Vagina (tissue), 2 donors: ENCODE data around the gene FRY. TPM values are rescaled to one million over a fixed set of nuclear protein-coding genes. Genes with fewer than 3 reads are reported as not detected.

ENCODE experiments used
- DNase-seq, 2 donors: peaks; one replicate each; pipeline ENCODE4 v3.0.0-alpha.2; 2017; ENCODE audit errors: extremely low spot score in 2 of 2
- H3K27ac ChIP-seq: fragments of 200-600 bp; sonication (generic); one replicate; pipeline ENCODE4 v1.5.1; 2019
- H3K27me3 ChIP-seq: fragments of 200-600 bp; sonication (generic); one replicate; pipeline ENCODE4 v1.5.1; 2019
- H3K36me3 ChIP-seq, 2 donors: fragments of 200-600 bp; sonication (generic); one replicate each; pipeline ENCODE4 v1.5.1; 2017 to 2019
- H3K4me1 ChIP-seq: fragments of 200-600 bp; sonication (generic); one replicate; pipeline ENCODE4 v1.5.1; 2019
- H3K4me3 ChIP-seq, 2 donors: fragments of 200-600 bp; sonication (generic); 1 replicate in 1 of 2; 2 replicates in 1 of 2; pipeline ENCODE4 v1.5.1; 2016 to 2019
- H3K9me3 ChIP-seq: fragments of 200-600 bp; sonication (generic); one replicate; pipeline ENCODE4 v1.5.1; 2019
- CTCF ChIP-seq, 3 experiments: fragments of 450-650 bp in 2 of 3; fragments of 200-600 bp in 1 of 3; sonication (generic) in 1 of 3; IDR thresholded peaks; one replicate each; pipeline ENCODE4 v1.5.1; 2017 to 2019; ENCODE audit warnings: antibody characterized with exemption in 3 of 3, mild to moderate bottlenecking in 2 of 3, moderate library complexity in 2 of 3
- POLR2A ChIP-seq, 2 donors: fragments of 450-650 bp; IDR thresholded peaks; one replicate each; pipeline ENCODE4 v1.6.1; 2017; ENCODE audit warnings: antibody characterized with exemption in 2 of 2, mild to moderate bottlenecking in 2 of 2, moderate library complexity in 2 of 2
- POLR2AphosphoS5 ChIP-seq, 2 donors: sonication (generic); formaldehyde crosslinking; IDR thresholded peaks; one replicate each; pipeline ENCODE4 v1.9.0; 2017; ENCODE audit warnings: antibody characterized with exemption in 2 of 2, mild to moderate bottlenecking in 2 of 2, low read depth in 1 of 2; ENCODE audit not compliant: insufficient read depth in 1 of 2
- intact Hi-C: fragments of 100-400 bp; cut with DNase I; formaldehyde crosslinking; loops from one replicate; pipeline ENCODE4 v1.15.1; 2023
- total RNA-seq: library from RNA; depleted of rRNA; stranded (reverse); fragments of >200 nt; gene quantifications from one replicate; pipeline ENCODE4 v1.2.3, GENCODE V29; 2016

The FRY gene
- total RNA-seq, 1 donor from 2014 or later, result 11.0 TPM

- intact Hi-C loops, result no loop called here
- no peaks in the 10 kb centered on the region for H3K9me3 ChIP-seq
- no peak overlapping the region for H3K27ac ChIP-seq
- no peak for DNase-seq
- no peaks in the 10 kb centered on the region for H3K27me3 ChIP-seq
- TF ChIP-seq POLR2AphosphoS5 (IDR thresholded peaks at IDR 0.05; ENCODE audit: insufficient read depth in 1 of 2, low read depth in 1 of 2) (peak in 1 of 2 donors; percentile 92), POLR2A (IDR thresholded peaks at IDR 0.05) (no peak)
- peaks cover 0 to 24% of the 10 kb centered on the region in 2 donors for H3K36me3 ChIP-seq
- H3K4me1 ChIP-seq, result peaks cover 19% of the 10 kb centered on the region
- no peak overlapping the region for H3K4me3 ChIP-seq
Observed at GRCh38 chr13:32264407-32264806, 232.8 kb downstream of the FRY start.

- Histone ChIP-seq H3K4me1 (peaks cover 16% of the 10 kb centered on the region), H3K9me3 (no peaks in the 10 kb centered on the region), H3K36me3 (peaks cover 0 to 24% of the 10 kb centered on the region in 2 donors), H3K27ac (no peak overlapping the region), H3K27me3 (no peaks in the 10 kb centered on the region), H3K4me3 (no peak overlapping the region)
- intact Hi-C loops, result no loop called here
- DNase-seq, result no peak
- TF ChIP-seq CTCF (IDR thresholded peaks at IDR 0.05) (no peak), POLR2AphosphoS5 (IDR thresholded peaks at IDR 0.05; ENCODE audit: insufficient read depth in 1 of 2, low read depth in 1 of 2) (no peak), POLR2A (IDR thresholded peaks at IDR 0.05) (no peak)
Observed at GRCh38 chr13:32265726-32266125, 234.2 kb downstream of the FRY start.

- Histone ChIP-seq H3K27ac (no peak overlapping the region), H3K27me3 (no peaks in the 10 kb centered on the region), H3K36me3 (peaks cover 0 to 24% of the 10 kb centered on the region in 2 donors), H3K9me3 (no peaks in the 10 kb centered on the region), H3K4me1 (peaks cover 12% of the 10 kb centered on the region), H3K4me3 (no peak overlapping the region)
- no peak for DNase-seq
- TF ChIP-seq POLR2AphosphoS5 (IDR thresholded peaks at IDR 0.05; ENCODE audit: insufficient read depth in 1 of 2, low read depth in 1 of 2) (no peak), POLR2A (IDR thresholded peaks at IDR 0.05) (no peak), CTCF (IDR thresholded peaks at IDR 0.05) (no peak)
- intact Hi-C loops, result no loop called here
Observed at GRCh38 chr13:32266130-32266529, 234.6 kb downstream of the FRY start.

- Histone ChIP-seq H3K9me3 (no peaks in the 10 kb centered on the region), H3K27ac (no peak overlapping the region), H3K36me3 (peaks cover 0 to 24% of the 10 kb centered on the region in 2 donors), H3K4me3 (no peak overlapping the region), H3K27me3 (no peaks in the 10 kb centered on the region), H3K4me1 (no peaks in the 10 kb centered on the region)
- DNase-seq, result no peak
- TF ChIP-seq CTCF (IDR thresholded peaks at IDR 0.05), result no peak
- intact Hi-C loops, result no loop called here
Observed at GRCh38 chr13:32267836-32268439, 236.4 kb downstream of the FRY start.

GRCh38 chr13:32272021-32272683 is 240.6 kb downstream of the FRY start:
- Histone ChIP-seq H3K27me3 (no peaks in the 10 kb centered on the region), H3K4me1 (no peaks in the 10 kb centered on the region), H3K36me3 (peaks cover 0 to 16% of the 10 kb centered on the region in 2 donors), H3K4me3 (no peak overlapping the region), H3K27ac (no peak overlapping the region), H3K9me3 (no peaks in the 10 kb centered on the region)
- no peak for TF ChIP-seq POLR2A (IDR thresholded peaks at IDR 0.05)
- TF ChIP-seq POLR2AphosphoS5 (IDR thresholded peaks at IDR 0.05; ENCODE audit: insufficient read depth in 1 of 2, low read depth in 1 of 2), result peak in 1 of 2 donors; percentile 50
- intact Hi-C loops, result no loop called here
- DNase-seq, result no peak

- Histone ChIP-seq H3K9me3 (no peaks in the 10 kb centered on the region), H3K36me3 (peaks cover 0 to 42% of the 10 kb centered on the region in 2 donors), H3K27me3 (no peaks in the 10 kb centered on the region), H3K4me1 (no peaks in the 10 kb centered on the region), H3K4me3 (no peak overlapping the region), H3K27ac (no peak overlapping the region)
- TF ChIP-seq POLR2A (IDR thresholded peaks at IDR 0.05), result no peak
- TF ChIP-seq CTCF (IDR thresholded peaks at IDR 0.05), result no peak
- TF ChIP-seq POLR2AphosphoS5 (IDR thresholded peaks at IDR 0.05; ENCODE audit: insufficient read depth in 1 of 2, low read depth in 1 of 2), result no peak
- no peak for DNase-seq
- intact Hi-C loops, result no loop called here
Observed at GRCh38 chr13:32277839-32278238, 246.3 kb downstream of the FRY start.
